ENCODE measurements around the gene UBE2J2. TPM values are rescaled to one million over a fixed set of nuclear protein-coding genes. Genes with fewer than 3 reads are reported as not detected.

The UBE2J2 gene
- total RNA-seq, 1 experiment from 2014 or later: 83.4 TPM

DNA sequence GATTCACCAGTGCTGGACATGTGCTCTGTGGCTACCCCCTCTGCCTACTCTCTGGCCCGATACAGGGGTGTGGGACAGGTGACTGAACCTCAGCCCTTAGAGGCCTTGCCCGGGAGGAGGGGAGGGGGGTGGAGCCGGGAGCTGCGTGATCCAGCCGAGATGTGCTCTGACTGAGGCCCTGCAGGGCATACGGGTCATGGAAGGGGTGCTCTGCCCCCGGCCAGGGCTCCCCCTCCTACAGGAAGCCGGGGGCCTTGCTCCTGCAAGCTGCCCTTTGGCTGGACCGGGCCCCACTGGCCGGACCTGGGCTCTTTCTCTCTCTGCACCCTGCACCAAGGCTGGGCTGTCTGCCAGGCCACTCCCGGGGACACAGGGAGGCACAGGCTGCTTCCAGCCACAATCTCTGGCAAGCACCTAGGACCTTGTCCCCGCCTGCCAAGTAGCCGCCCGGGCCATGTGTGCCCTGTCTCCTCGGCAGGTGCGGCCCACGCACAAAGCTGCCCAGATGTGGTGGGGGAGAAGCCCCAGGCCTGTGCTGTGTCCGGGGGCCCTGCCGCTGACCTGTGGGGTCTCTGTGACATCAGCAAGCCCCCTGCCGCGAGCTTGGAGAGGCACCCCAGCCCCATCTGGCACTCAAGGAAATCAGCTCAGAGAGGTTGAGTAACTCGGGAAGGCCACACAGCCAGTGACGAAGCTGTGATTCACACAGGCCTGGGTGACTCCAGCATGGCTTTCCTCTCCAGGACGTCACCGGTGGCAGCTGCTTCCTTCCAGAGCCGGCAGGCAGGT, 8.1 kb upstream of the UBE2J2 start:
- Histone ChIP-seq H3K4me1 (ENCODE audit: insufficient read depth, low read length) (no peaks in the 10 kb centered on the region), H2AK5ac (ENCODE audit: insufficient read length, low read length) (no peak overlapping the region), H2BK15ac (ENCODE audit: low read depth, low read length) (no peak overlapping the region), H4K5ac (ENCODE audit: insufficient read length, low read depth, low read length) (no peak overlapping the region), H3K9ac (ENCODE audit: extremely low read depth, insufficient read length, low read length) (no peak overlapping the region), H3K56ac (ENCODE audit: insufficient read length, low read depth, low read length) (no peak overlapping the region), H2BK12ac (ENCODE audit: insufficient read length, low read depth, low read length) (no peak overlapping the region), H4K20me1 (ENCODE audit: control insufficient read depth, insufficient read depth, insufficient read length) (no peaks in the 10 kb centered on the region), H3K27me3 (ENCODE audit: insufficient read depth, low read length) (no peaks in the 10 kb centered on the region), H3K23ac (ENCODE audit: insufficient read length, low read depth, low read length) (no peak overlapping the region), H3T11ph (ENCODE audit: low read length) (no peak overlapping the region), H4K8ac (replicated peaks; ENCODE audit: insufficient read length, low read depth, low read length) (no peak overlapping the region), H2AFZ (ENCODE audit: low read length) (no peak overlapping the region), H3K4ac (ENCODE audit: low read depth, low read length) (no peak overlapping the region), H3K18ac (ENCODE audit: insufficient read length, low read depth, low read length) (no peak overlapping the region), H3K9me3 (ENCODE audit: control insufficient read depth, low read depth, low read length) (no peaks in the 10 kb centered on the region), H3K27ac (ENCODE audit: insufficient read length, low read depth, low read length) (no peak overlapping the region), H3K14ac (ENCODE audit: insufficient read depth, low read length) (no peak overlapping the region; the same call in 1 of the 2 replicates), H4K91ac (ENCODE audit: insufficient read length, low read depth, low read length) (no peak overlapping the region), H2BK120ac (ENCODE audit: low read depth, low read length, poor library complexity, severe bottlenecking) (no peak overlapping the region), H3K79me1 (ENCODE audit: insufficient read depth, low read depth, low read length, poor library complexity, severe bottlenecking) (no peaks in the 10 kb centered on the region), H2BK20ac (ENCODE audit: low read depth, low read length, poor library complexity, severe bottlenecking) (no peak overlapping the region), H3K23me2 (ENCODE audit: insufficient read length, low read depth, low read length, poor library complexity, severe bottlenecking) (no peaks in the 10 kb centered on the region), H2BK5ac (ENCODE audit: insufficient read length, low read length) (no peak overlapping the region), H3K79me2 (ENCODE audit: insufficient read depth, low read length) (no peaks in the 10 kb centered on the region), H3K4me2 (ENCODE audit: insufficient read depth, insufficient read length, low read length) (no peak overlapping the region)
- H3K9me3 Mint-ChIP-seq: no peaks in the 10 kb centered on the region; a peak in 1 of 5 replicates
- no CpG with 5 or more reads among the region's 26 CpGs for WGBS (ENCODE audit: extremely low coverage, insufficient read length, low lambda C conversion rate)
- no peaks in the 10 kb centered on the region for H3K36me3 Mint-ChIP-seq (ENCODE audit: insufficient read depth in 1 of 3, low read depth in 3 of 3)
- H3K27ac Mint-ChIP-seq: no peak overlapping the region
- TF ChIP-seq, protein P1, sequence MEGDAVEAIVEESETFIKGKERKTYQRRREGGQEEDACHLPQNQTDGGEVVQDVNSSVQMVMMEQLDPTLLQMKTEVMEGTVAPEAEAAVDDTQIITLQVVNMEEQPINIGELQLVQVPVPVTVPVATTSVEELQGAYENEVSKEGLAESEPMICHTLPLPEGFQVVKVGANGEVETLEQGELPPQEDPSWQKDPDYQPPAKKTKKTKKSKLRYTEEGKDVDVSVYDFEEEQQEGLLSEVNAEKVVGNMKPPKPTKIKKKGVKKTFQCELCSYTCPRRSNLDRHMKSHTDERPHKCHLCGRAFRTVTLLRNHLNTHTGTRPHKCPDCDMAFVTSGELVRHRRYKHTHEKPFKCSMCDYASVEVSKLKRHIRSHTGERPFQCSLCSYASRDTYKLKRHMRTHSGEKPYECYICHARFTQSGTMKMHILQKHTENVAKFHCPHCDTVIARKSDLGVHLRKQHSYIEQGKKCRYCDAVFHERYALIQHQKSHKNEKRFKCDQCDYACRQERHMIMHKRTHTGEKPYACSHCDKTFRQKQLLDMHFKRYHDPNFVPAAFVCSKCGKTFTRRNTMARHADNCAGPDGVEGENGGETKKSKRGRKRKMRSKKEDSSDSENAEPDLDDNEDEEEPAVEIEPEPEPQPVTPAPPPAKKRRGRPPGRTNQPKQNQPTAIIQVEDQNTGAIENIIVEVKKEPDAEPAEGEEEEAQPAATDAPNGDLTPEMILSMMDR (conservative IDR thresholded peaks at IDR 0.05): no peak
- peaks cover 6% of the 10 kb centered on the region for H3K27me3 Mint-ChIP-seq (ENCODE audit: low read depth)
- DNase-seq: no peak
- H3K4me1 Mint-ChIP-seq: 0 out of 4 replicates have a peak, but pooled peaks cover 0 to 5% of the 10 kb centered on the region in 2 experiments
- no peak overlapping the region for H3K4me3 Mint-ChIP-seq

Data from H9 (cell line).